H9 (cell line): ENCODE measurements around the gene KIAA0753. TPM values are rescaled to one million over a fixed set of nuclear protein-coding genes. Genes with fewer than 3 reads are reported as not detected.

Experiments used
- DNase-seq: peaks from one replicate; pipeline ENCODE4 v3.0.0-alpha.2; 2017
- H2AFZ ChIP-seq: one replicate; pipeline ENCODE4 v1.6.1; 2013; ENCODE audit warnings: mild to moderate bottlenecking, low read length, control low read depth, moderate library complexity
- H2AK5ac ChIP-seq: 2 replicates; pipeline ENCODE4 v1.6.1; 2013; ENCODE audit warnings: low read length, control low read depth, mixed read lengths; ENCODE audit not compliant: insufficient read length
- H2BK120ac ChIP-seq: one replicate; pipeline ENCODE4 v1.6.1; 2013; ENCODE audit warnings: low read depth, mild to moderate bottlenecking, low read length, control low read depth, inconsistent platforms; ENCODE audit not compliant: poor library complexity, severe bottlenecking
- H2BK12ac ChIP-seq: 2 replicates; pipeline ENCODE4 v1.6.1; 2013; ENCODE audit warnings: low read length, control low read depth, mixed read lengths, low read depth; ENCODE audit not compliant: insufficient read length
- H2BK15ac ChIP-seq: 2 replicates; pipeline ENCODE4 v1.6.1; 2013; ENCODE audit warnings: low read depth, low read length, control low read depth
- H2BK20ac ChIP-seq: one replicate; pipeline ENCODE4 v1.6.1; 2013; ENCODE audit warnings: low read depth, mild to moderate bottlenecking, low read length, control low read depth, inconsistent platforms; ENCODE audit not compliant: poor library complexity, severe bottlenecking
- H2BK5ac ChIP-seq: 2 replicates; pipeline ENCODE4 v1.6.1; 2013; ENCODE audit warnings: low read length, control low read depth, mixed read lengths; ENCODE audit not compliant: insufficient read length
- H3K14ac ChIP-seq: 2 replicates; pipeline ENCODE4 v1.6.1; 2013; ENCODE audit warnings: low read length, control low read depth; ENCODE audit not compliant: insufficient read depth
- H3K18ac ChIP-seq: 2 replicates; pipeline ENCODE4 v1.6.1; 2013; ENCODE audit warnings: low read depth, mild to moderate bottlenecking, mixed read lengths, low read length, control low read depth; ENCODE audit not compliant: insufficient read length
- H3K23ac ChIP-seq: 2 replicates; pipeline ENCODE4 v1.6.1; 2013; ENCODE audit warnings: low read length, control low read depth, mixed read lengths, low read depth; ENCODE audit not compliant: insufficient read length
- H3K23me2 ChIP-seq: 2 replicates; pipeline ENCODE4 v1.6.1; 2013; ENCODE audit warnings: low read depth, mild to moderate bottlenecking, mixed read lengths, low read length, control low read depth; ENCODE audit not compliant: insufficient read length, poor library complexity, severe bottlenecking
- H3K27ac ChIP-seq: 2 replicates; pipeline ENCODE4 v1.5.1; 2013; ENCODE audit warnings: low read length, control low read depth, mixed read lengths, low read depth; ENCODE audit not compliant: insufficient read length
- H3K27me3 ChIP-seq: 2 replicates; pipeline ENCODE4 v1.6.1; 2013; ENCODE audit warnings: low read length, control low read depth, inconsistent platforms; ENCODE audit not compliant: insufficient read depth
- H3K4ac ChIP-seq: 2 replicates; pipeline ENCODE4 v1.6.1; 2013; ENCODE audit warnings: low read depth, mild to moderate bottlenecking, control low read depth, inconsistent platforms, low read length, moderate library complexity
- H3K4me1 ChIP-seq: 2 replicates; pipeline ENCODE4 v1.6.1; 2013; ENCODE audit warnings: low read length, control low read depth, inconsistent platforms; ENCODE audit not compliant: insufficient read depth
- H3K4me2 ChIP-seq: 2 replicates; pipeline ENCODE4 v1.6.1; 2013; ENCODE audit warnings: low read length, control low read depth, mixed read lengths; ENCODE audit not compliant: insufficient read length, insufficient read depth
- H3K56ac ChIP-seq: 2 replicates; pipeline ENCODE4 v1.6.1; 2013; ENCODE audit warnings: low read depth, mild to moderate bottlenecking, mixed read lengths, low read length, control low read depth; ENCODE audit not compliant: insufficient read length
- H3K79me1 ChIP-seq: 2 replicates; pipeline ENCODE4 v1.6.1; 2013; ENCODE audit warnings: low read depth, mild to moderate bottlenecking, moderate library complexity, low read length, control low read depth, inconsistent platforms; ENCODE audit not compliant: insufficient read depth, poor library complexity, severe bottlenecking
- H3K79me2 ChIP-seq: 2 replicates; pipeline ENCODE4 v1.6.1; 2013; ENCODE audit warnings: low read length, control low read depth, inconsistent platforms; ENCODE audit not compliant: insufficient read depth
- H3K9ac ChIP-seq: 2 replicates; pipeline ENCODE4 v1.6.1; 2013; ENCODE audit warnings: low read length, control low read depth, mixed read lengths; ENCODE audit not compliant: insufficient read length; ENCODE audit errors: extremely low read depth
- H3K9me3 ChIP-seq: one replicate; pipeline ENCODE4 v1.6.1; 2013; ENCODE audit warnings: low read depth, low read length, inconsistent platforms; ENCODE audit not compliant: control insufficient read depth
- H3T11ph ChIP-seq: one replicate; pipeline ENCODE4 v1.6.1; 2013; ENCODE audit warnings: mild to moderate bottlenecking, low read length, control low read depth, inconsistent platforms
- H4K20me1 ChIP-seq: one replicate; pipeline ENCODE4 v1.6.1; 2013; ENCODE audit not compliant: control insufficient read depth, insufficient read length, insufficient read depth
- H4K5ac ChIP-seq: 2 replicates; pipeline ENCODE4 v1.6.1; 2013; ENCODE audit warnings: low read depth, mild to moderate bottlenecking, mixed read lengths, low read length, control low read depth; ENCODE audit not compliant: insufficient read length
- H4K8ac ChIP-seq: replicated peaks from 2 replicates; pipeline ENCODE4 v1.6.1; 2013; ENCODE audit warnings: low read length, control low read depth, mixed read lengths, low read depth; ENCODE audit not compliant: insufficient read length
- H4K91ac ChIP-seq: 2 replicates; pipeline ENCODE4 v1.6.1; 2013; ENCODE audit warnings: low read depth, mild to moderate bottlenecking, moderate library complexity, mixed read lengths, low read length, control low read depth; ENCODE audit not compliant: insufficient read length
- H3K27ac Mint-ChIP-seq, 3 experiments: 2 replicates in 2 of 3; 3 replicates in 1 of 3; pipeline ENCODE4 v1.8.0; 2020 to 2021; ENCODE audit warnings: mixed read lengths in 3 of 3, mild to moderate bottlenecking in 1 of 3, moderate library complexity in 1 of 3
- H3K27me3 Mint-ChIP-seq: 2 replicates; pipeline ENCODE4 v1.8.0; 2021; ENCODE audit warnings: low read depth, mild to moderate bottlenecking, moderate library complexity, mixed read lengths
- H3K36me3 Mint-ChIP-seq, 3 experiments: 2 replicates in 2 of 3; 3 replicates in 1 of 3; pipeline ENCODE4 v1.8.0; 2020 to 2021; ENCODE audit warnings: low read depth in 3 of 3, mixed read lengths in 3 of 3; ENCODE audit not compliant: insufficient read depth in 1 of 3
- H3K4me1 Mint-ChIP-seq, 2 experiments: 2 replicates each; pipeline ENCODE4 v1.8.0; 2020; ENCODE audit warnings: mixed read lengths in 2 of 2
- H3K4me3 Mint-ChIP-seq, 2 experiments: 2 replicates in 1 of 2; 3 replicates in 1 of 2; pipeline ENCODE4 v1.8.0; 2020 to 2021; ENCODE audit warnings: mild to moderate bottlenecking in 2 of 2, mixed read lengths in 2 of 2, moderate library complexity in 1 of 2
- H3K9me3 Mint-ChIP-seq, 2 experiments: 2 replicates in 1 of 2; 3 replicates in 1 of 2; pipeline ENCODE4 v1.8.0; 2020; ENCODE audit warnings: mild to moderate bottlenecking in 2 of 2, mixed read lengths in 2 of 2, moderate library complexity in 1 of 2
- CTCF ChIP-seq: fragments of 200-600 bp; sonication (generic); conservative IDR thresholded peaks from 3 replicates; pipeline ENCODE4 v1.8.0; 2021; ENCODE audit warnings: antibody characterized with exemption, mild to moderate bottlenecking
- WGBS: extraction: QIAGEN DNeasy Blood & Tissue Kit; methylation state at CpG from one replicate; pipeline ENCODE4 v1.1.7; 2013; ENCODE audit warnings: missing lambda C conversion rate, low lambda C conversion rate, mixed read lengths; ENCODE audit not compliant: insufficient read length; ENCODE audit errors: extremely low coverage; 5-methylcytosine and 5-hydroxymethylcytosine counted together
- total RNA-seq: library from RNA; stranded (reverse); gene quantifications from 2 replicates; pipeline ENCODE4 v1.2.1, GENCODE V29; 2021

The KIAA0753 gene
- total RNA-seq, 1 experiment from 2014 or later, result 37.2 TPM

- H2AK5ac ChIP-seq, result no peak overlapping the region
- no peak overlapping the region for H3K56ac ChIP-seq
- no peaks in the 10 kb centered on the region for H3K79me1 ChIP-seq
- H3K4me1 ChIP-seq, result peaks cover 6% of the 10 kb centered on the region; the same call in 1 of the 2 replicates
- H3K79me2 ChIP-seq, result no peaks in the 10 kb centered on the region
- H2BK120ac ChIP-seq, result no peak overlapping the region
- H3K4me1 Mint-ChIP-seq, result peaks cover 14 to 37% of the 10 kb centered on the region in 2 experiments
- H3K4me3 Mint-ChIP-seq, result no peak overlapping the region
- no peak for DNase-seq
- no peak overlapping the region for H4K8ac ChIP-seq
- H3K23ac ChIP-seq, result no peak overlapping the region
- H2BK20ac ChIP-seq, result no peak overlapping the region
- H4K5ac ChIP-seq, result no peak overlapping the region
- H3K27me3 Mint-ChIP-seq, result no peaks in the 10 kb centered on the region
- no peak overlapping the region for H2BK15ac ChIP-seq
- TF ChIP-seq CTCF, result no peak
- H3K4ac ChIP-seq, result no peak overlapping the region
- peaks cover 12 to 15% of the 10 kb centered on the region in 2 experiments for H3K9me3 Mint-ChIP-seq
- H4K20me1 ChIP-seq, result no peaks in the 10 kb centered on the region
- no peak overlapping the region for H3T11ph ChIP-seq
- H4K91ac ChIP-seq, result no peak overlapping the region
- H3K9me3 ChIP-seq, result no peaks in the 10 kb centered on the region
- no peaks in the 10 kb centered on the region for H3K27me3 ChIP-seq
- no peak overlapping the region for H2BK12ac ChIP-seq
- H3K27ac ChIP-seq, result no peak overlapping the region
- H3K18ac ChIP-seq, result no peak overlapping the region
- H3K36me3 Mint-ChIP-seq, result peaks cover 27 to 65% (median 48%) of the 10 kb centered on the region in 3 experiments
- H3K23me2 ChIP-seq, result peaks cover 4% of the 10 kb centered on the region
- no peak overlapping the region for H3K14ac ChIP-seq
- no peak overlapping the region for H3K4me2 ChIP-seq
- H2AFZ ChIP-seq, result no peak overlapping the region
- H3K9ac ChIP-seq, result no peak overlapping the region
- no peak overlapping the region for H2BK5ac ChIP-seq
- WGBS, result no CpG with 5 or more reads among the region's 6 CpGs
- peak overlapping the region in 2 of 3 experiments; percentile 22 to 68; a peak in 2 of 7 replicates for H3K27ac Mint-ChIP-seq
These were observed 62.0 kb downstream of the KIAA0753 start for GRCh38 chr17:6578491-6578890.
